RWPE2 (cell line): ENCODE measurements around the gene KASH5.

Experiments
- ATAC-seq: fragments of 200-7000 bp; cut with Tn5 transposase; 3 replicates; pipeline ENCODE4 v1.9.1; 2021; ENCODE audit warnings: low read depth
- DNase-seq: peaks from one replicate; pipeline ENCODE4 v3.0.0-alpha.2; 2020; ENCODE audit warnings: low spot score
- H3K27ac ChIP-seq: fragments of 450-650 bp; 2 replicates; pipeline ENCODE4 v1.5.1; 2017; ENCODE audit warnings: mild to moderate bottlenecking; ENCODE audit not compliant: poor library complexity, severe bottlenecking
- H3K27me3 ChIP-seq: fragments of 250-450 bp; sonication (Bioruptor Pico); 2 replicates; pipeline ENCODE4 v1.5.1; 2021; ENCODE audit warnings: mild to moderate bottlenecking, moderate library complexity; ENCODE audit not compliant: insufficient read depth, poor library complexity, severe bottlenecking
- H3K36me3 ChIP-seq: fragments of 250-450 bp; sonication (Bioruptor Pico); 2 replicates; pipeline ENCODE4 v1.5.1; 2020; ENCODE audit warnings: low read depth, mild to moderate bottlenecking, moderate library complexity
- H3K4me1 ChIP-seq: fragments of 250-450 bp; sonication (Bioruptor Pico); 2 replicates; pipeline ENCODE4 v1.5.1; 2021; ENCODE audit warnings: mild to moderate bottlenecking, moderate library complexity; ENCODE audit not compliant: insufficient read depth, poor library complexity, severe bottlenecking
- H3K4me3 ChIP-seq: fragments of 250-450 bp; sonication (Bioruptor Pico); 2 replicates; pipeline ENCODE4 v1.5.1; 2021; ENCODE audit warnings: mild to moderate bottlenecking, moderate library complexity; ENCODE audit not compliant: severe bottlenecking
- H3K9me3 ChIP-seq: fragments of 250-450 bp; sonication (Bioruptor Pico); 2 replicates; pipeline ENCODE4 v1.5.1; 2021; ENCODE audit warnings: mild to moderate bottlenecking, moderate library complexity; ENCODE audit not compliant: severe bottlenecking
- TF ChIP-seq, protein P1 (sequence below): fragments of 450-650 bp; IDR thresholded peaks from one replicate; pipeline ENCODE4 v1.5.1; 2017; ENCODE audit warnings: mild to moderate bottlenecking, moderate library complexity; ENCODE audit not compliant: poor library complexity, severe bottlenecking

Gene KASH5

GRCh38 chr19:49390131-49390928, 2.3 kb downstream of the KASH5 start:
- Histone ChIP-seq H3K36me3 (no peaks in the 10 kb centered on the region), H3K4me3 (no peak overlapping the region), H3K27me3 (no peaks in the 10 kb centered on the region), H3K4me1 (no peaks in the 10 kb centered on the region), H3K27ac (no peak overlapping the region), H3K9me3 (no peaks in the 10 kb centered on the region)
- TF ChIP-seq, protein P1, sequence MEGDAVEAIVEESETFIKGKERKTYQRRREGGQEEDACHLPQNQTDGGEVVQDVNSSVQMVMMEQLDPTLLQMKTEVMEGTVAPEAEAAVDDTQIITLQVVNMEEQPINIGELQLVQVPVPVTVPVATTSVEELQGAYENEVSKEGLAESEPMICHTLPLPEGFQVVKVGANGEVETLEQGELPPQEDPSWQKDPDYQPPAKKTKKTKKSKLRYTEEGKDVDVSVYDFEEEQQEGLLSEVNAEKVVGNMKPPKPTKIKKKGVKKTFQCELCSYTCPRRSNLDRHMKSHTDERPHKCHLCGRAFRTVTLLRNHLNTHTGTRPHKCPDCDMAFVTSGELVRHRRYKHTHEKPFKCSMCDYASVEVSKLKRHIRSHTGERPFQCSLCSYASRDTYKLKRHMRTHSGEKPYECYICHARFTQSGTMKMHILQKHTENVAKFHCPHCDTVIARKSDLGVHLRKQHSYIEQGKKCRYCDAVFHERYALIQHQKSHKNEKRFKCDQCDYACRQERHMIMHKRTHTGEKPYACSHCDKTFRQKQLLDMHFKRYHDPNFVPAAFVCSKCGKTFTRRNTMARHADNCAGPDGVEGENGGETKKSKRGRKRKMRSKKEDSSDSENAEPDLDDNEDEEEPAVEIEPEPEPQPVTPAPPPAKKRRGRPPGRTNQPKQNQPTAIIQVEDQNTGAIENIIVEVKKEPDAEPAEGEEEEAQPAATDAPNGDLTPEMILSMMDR = no peak
- DNase-seq (no peak), ATAC-seq (no peak)

DNA sequence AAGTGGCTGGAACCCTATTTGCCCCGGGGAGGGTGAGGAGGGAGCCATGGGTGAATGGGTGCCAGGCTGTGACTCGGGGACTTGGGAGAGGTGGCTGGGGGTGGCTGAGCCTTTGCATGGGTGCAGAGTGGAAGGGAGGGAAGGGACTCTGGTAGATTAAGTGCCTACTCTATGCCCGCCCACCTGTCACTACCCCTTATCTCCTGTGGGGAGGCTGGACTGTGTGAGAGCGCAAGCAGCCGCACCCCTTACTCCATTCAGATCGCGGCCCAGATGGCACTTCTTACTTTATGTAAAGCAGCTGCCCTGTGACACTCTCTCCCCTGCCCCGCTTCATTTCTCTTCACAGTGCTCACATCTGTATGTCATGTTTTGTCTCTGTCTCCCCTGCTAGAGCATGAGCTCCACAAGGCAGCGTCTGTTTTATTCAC, 2.9 kb downstream of the KASH5 start:
- ATAC-seq = no peak
- Histone ChIP-seq H3K27ac (no peak overlapping the region), H3K4me3 (no peak overlapping the region), H3K27me3 (no peaks in the 10 kb centered on the region), H3K36me3 (no peaks in the 10 kb centered on the region), H3K9me3 (no peaks in the 10 kb centered on the region), H3K4me1 (no peaks in the 10 kb centered on the region)
- no peak for DNase-seq
- TF ChIP-seq, protein P1 = no peak

GRCh38 chr19:49391581-49392399, 3.7 kb downstream of the KASH5 start:
- H3K4me1 ChIP-seq = no peaks in the 10 kb centered on the region
- no peak overlapping the region for H3K4me3 ChIP-seq
- peak; percentile 93 for ATAC-seq
- no peak overlapping the region for H3K27ac ChIP-seq
- no peaks in the 10 kb centered on the region for H3K9me3 ChIP-seq
- no peak for DNase-seq
- TF ChIP-seq, protein P1 = peak; percentile 96
- H3K36me3 ChIP-seq = no peaks in the 10 kb centered on the region
- no peaks in the 10 kb centered on the region for H3K27me3 ChIP-seq

- Histone ChIP-seq H3K27ac (no peak overlapping the region), H3K9me3 (no peaks in the 10 kb centered on the region), H3K4me1 (no peaks in the 10 kb centered on the region), H3K4me3 (no peak overlapping the region), H3K36me3 (no peaks in the 10 kb centered on the region), H3K27me3 (no peaks in the 10 kb centered on the region)
- TF ChIP-seq, protein P1 = no peak
- no peak for DNase-seq
- ATAC-seq = no peak
These were observed 5.8 kb downstream of the KASH5 start for GRCh38 chr19:49393881-49394280.
